Activated CD4-positive, alpha-beta T cell treated with anti-CD3 and anti-CD28 coated beads, Interleukin-2, amount 50 U/mL, for 48 hours (primary cell): ENCODE results near the gene ZNF91.
A peak's percentile ranks its signal among the peaks of the same experiment; 100 is the strongest.
"Not testable (repeated sequence)": the region's sequence is repeated elsewhere in the genome, so short reads cannot be mapped to it uniquely, and the experiment has no call there.

Source experiments
- DNase-seq, 2 experiments: peaks; one replicate each; pipeline ENCODE4 v3.0.0-alpha.2; 2020

Gene ZNF91

DNA sequence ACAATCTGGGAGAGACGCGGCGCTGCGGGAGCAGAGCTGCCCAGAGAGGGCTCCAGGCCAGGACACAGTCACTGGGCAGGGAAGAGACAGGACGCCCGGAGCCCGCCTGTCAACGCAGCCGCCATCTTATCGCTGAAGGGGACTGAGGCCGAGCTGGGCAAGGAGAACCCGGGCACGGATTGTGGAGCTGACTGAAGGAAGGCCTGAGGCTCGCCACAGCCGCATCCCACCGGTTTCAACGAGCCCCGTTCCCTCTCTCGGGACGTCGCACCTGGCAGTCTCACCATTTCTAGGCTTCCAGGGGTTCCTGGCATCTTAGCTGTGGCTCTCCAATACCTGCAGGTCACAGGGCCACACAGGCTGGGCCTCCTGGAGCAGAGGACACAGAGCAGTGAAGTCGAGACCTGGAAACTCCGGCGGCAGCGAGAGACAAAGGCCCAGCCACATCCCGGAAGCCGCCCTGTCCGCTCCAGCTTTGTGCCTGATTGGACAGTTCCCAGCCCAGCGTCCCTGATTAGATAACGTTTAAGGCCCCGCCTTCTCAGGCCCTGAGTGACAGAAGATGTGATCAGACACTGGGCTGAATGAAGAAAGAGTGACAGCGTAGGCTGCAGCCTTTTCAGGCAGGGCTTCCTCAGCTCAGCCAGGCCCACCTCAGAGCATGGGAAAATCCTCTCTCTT is at the start of gene ZNF91:
Gene ZNF91 (minus strand): TSS at position 431 of the 681 bp plus-strand sequence. CDS start 117 bp downstream, at position 314.
- peak; percentile 89 to 93 for DNase-seq

DNA sequence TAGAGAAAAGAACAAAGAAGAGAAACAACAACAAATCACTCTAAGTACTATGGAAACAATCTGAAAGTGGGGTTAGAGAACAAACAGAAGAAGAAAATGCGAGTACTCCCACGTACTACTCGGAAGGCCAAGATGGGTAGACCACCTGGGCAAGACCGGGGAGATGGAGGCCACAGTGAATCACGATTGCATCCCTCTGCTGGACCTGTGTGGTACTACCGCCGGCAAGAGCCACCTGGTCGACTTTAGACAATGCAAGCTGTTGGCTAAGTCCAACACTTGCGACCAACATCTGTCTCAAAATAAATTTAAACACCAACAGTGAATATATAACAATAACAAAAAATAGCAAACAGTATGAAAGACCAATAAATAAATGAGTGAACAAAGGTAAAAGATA is 45.5 kb upstream of the ZNF91 start:
- DNase-seq = peak; percentile 5 to 16

GRCh38 chr19:23440207-23440606 is 44.9 kb upstream of the ZNF91 start:
- DNase-seq = peak in 1 of 2 experiments; percentile 6

DNA sequence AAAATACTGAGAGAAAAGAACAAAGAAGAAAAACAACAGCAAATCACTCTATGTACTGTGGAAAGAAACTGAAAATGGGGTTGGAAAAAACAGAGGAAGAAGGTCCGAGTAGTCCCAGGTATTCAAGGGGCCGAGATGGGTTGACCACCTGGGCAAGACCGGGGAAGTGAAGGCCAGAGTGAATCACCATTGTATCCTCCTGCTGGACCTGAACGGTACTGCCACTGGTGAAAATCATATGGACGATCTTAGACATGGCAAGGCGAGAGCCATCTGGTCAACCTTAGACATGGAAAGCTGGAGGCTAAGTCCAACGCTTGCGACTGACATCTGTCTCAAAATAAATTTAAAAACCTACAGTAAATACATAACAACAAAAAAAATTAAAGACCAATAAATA is 44.4 kb upstream of the ZNF91 start:
- DNase-seq = no peak

- no peak for DNase-seq
These were observed 42.6 kb upstream of the ZNF91 start for GRCh38 chr19:23437901-23438300.

GRCh38 chr19:23436944-23437343 is 41.7 kb upstream of the ZNF91 start:
- peak in 1 of 2 experiments; percentile 7 for DNase-seq

- DNase-seq = peak; percentile 5 to 6
These were observed 41.0 kb upstream of the ZNF91 start for GRCh38 chr19:23436318-23436717.

- no peak for DNase-seq
These were observed 25.6 kb upstream of the ZNF91 start for GRCh38 chr19:23420824-23421223.

DNA sequence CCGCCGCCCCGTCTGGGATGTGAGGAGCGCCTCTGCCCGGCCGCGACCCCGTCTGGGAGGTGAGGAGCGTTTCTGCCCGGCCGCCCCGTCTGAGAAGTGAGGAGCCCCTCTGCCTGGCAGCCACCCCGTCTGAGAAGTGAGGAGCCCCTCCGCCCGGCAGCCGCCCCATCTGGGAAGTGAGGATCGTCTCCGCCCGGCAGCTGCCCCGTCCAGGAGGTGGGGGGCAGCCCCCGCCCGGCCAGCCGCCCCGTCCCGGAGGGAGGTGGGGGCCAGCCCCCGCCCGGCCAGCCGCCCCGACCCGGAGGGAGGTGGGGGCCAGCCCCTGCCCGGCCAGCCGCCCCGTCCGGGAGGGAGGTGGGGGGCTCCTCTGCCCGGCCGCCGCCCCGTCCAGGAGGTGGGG is 24.0 kb upstream of the ZNF91 start:
- not testable (repeated sequence) for DNase-seq

DNA sequence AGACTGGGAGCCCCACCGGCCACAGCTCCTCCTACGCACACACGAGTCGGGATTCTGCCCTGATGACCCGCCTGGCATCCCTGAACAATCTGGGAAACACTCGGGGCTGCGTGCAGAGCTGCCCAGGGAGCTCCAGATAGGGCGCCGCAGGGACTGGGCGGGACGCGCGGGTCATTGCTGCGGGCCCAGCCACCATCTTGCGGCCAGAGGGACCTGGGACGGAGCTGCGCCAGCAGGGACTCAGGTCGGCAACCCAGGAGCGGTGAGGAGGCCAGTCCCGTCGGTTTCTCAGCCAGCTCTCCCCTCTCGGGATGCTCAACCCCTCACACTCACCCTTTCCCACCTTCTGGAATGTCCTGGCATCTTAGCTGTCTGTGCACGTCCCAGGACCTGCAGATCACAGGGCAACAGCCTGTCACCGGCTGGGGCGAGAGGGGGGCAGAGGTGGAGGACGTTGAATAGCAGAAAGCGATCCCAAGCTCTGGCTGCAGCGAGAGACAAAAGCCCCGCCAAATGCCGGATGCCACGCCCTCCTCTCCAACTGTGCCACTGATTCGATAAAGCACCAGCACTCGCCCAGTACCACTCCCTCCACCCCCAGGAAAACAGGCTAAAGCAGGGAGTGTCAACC is 20.4 kb upstream of the ZNF91 start:
- DNase-seq = peak in 1 of 2 experiments; percentile 24

GRCh38 chr19:23415034-23415433 is 19.8 kb upstream of the ZNF91 start:
- no peak for DNase-seq

- DNase-seq = no peak
These were observed 14.9 kb upstream of the ZNF91 start for GRCh38 chr19:23410155-23410554.

GRCh38 chr19:23409392-23410048 is 14.2 kb upstream of the ZNF91 start:
- no peak for DNase-seq

GRCh38 chr19:23407616-23408133 is 12.4 kb upstream of the ZNF91 start:
- no peak for DNase-seq

DNA sequence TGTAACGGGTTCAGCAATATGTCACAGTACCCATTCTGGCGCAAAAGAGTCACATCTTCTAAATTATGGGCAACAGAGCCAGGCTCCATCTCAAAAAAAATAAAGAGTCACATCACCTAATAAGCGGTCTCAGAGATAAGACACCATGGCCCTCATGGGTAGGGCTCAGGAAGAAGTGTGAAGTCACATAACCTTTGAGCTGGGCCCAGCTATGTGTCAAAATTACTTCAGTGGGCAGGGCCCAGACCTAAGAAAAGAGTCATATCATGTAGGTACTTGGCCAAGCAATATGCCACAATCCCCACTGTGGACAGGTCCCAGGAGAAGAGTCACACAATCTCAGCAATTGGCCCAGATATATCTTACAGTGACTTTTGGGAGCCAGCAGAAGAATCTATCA is 11.4 kb upstream of the ZNF91 start:
- DNase-seq = no peak

- DNase-seq = no peak
These were observed 10.8 kb upstream of the ZNF91 start for GRCh38 chr19:23406091-23406490.

DNA sequence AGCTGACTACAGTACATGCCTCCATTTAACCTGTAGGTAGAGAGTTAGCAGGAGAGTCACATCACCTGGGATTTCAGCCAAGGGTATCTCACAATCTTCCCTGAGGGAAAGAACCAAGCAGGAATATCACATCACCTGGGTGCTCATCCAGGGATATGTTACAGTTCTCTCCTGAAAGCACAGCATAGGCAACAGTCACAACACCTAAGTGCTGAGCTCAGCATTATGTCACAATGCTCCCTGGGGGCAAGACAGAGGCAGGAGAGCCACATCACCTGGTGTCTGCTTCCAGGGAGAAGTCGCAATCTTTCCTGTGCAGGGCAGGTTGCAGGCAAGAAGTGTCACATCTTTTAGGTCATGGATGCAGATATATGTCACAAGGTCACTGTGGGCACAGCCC is 9.4 kb upstream of the ZNF91 start:
- no peak for DNase-seq

DNA sequence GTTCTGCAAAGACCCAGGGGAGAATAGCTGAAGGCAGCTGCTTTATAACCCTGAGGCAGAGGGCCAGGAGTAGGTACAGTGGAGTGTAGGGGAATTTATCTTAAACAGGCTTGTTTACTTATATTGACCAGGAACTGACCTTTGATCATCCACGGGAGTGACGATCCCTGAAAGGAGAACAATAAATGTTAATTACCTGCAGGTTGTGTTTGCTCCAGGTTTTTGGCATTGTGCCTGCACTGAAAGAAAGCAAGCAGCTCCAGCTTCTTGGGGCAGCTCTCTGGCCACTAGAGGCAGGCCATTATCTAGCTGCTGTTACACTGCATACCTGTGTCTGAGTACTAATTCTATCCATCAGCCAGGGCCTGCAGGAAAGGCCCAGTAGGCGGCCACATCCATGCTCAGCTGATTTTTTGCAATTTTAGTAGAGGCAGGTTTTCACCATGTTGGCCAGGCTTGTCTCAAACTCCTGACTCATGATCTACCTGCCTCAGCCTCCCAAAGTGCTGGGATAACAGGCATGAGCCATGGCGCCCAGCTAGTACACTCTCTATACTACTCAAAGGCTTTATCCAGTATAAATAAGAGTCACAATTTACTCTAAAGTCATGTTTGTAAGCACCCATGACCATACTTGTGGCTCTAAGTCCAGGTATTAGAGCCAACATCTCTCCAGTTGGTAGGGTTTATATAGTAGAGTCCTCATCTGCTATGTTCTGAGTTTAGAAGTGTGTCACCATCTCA is 8.5 kb upstream of the ZNF91 start:
- no peak for DNase-seq

DNA sequence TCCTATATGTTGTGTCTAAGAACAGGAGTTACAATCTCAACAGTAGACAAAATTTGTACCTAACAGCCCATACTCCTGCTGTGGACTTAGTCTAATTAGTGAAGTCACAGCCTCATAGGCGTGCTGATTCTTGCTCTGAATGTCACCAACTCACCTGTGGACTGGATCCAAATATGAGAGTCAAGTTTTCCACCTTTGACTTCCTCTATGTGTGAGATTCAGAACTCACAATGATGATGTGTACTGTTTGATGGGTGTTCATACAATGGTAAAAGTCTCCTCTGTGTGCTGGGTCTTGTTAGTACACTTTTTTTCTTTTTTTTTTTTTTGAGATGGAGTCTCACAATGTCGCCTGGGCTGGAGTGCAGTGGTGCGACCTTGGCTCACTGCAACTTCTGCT is 7.8 kb upstream of the ZNF91 start:
- no peak for DNase-seq

GRCh38 chr19:23402388-23402787 is 7.1 kb upstream of the ZNF91 start:
- DNase-seq = no peak

GRCh38 chr19:23401086-23401610 is 5.9 kb upstream of the ZNF91 start:
- no peak for DNase-seq

DNA sequence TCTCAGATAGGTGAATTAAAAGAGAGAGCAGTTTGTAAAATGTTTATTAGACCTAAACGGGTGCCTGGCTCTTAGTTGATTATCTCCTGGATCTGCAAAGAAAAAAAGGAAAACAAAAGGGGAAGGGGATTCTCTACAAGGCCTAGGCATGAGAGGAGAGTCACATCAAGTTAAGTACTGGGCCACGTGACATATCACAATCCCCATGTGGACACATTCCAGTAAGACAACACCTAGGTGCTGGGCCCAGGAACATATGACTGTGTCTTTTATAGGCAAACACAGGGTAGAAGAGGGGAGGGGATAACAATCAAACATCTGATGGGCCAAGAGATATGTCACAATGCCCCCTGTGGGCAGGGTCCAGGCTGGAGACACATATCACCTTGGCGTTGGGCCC is 4.2 kb upstream of the ZNF91 start:
- DNase-seq = no peak

- not testable (repeated sequence) for DNase-seq
These were observed 449 bp upstream of the ZNF91 start for GRCh38 chr19:23395722-23396117.
